Type B pancreatic cell (in vitro differentiated cells): ENCODE results near the gene PIEZO2. TPM values are rescaled to one million over a fixed set of nuclear protein-coding genes. Genes with fewer than 3 reads are reported as not detected.
"Not testable (repeated sequence)": the region's sequence is repeated elsewhere in the genome, so short reads cannot be mapped to it uniquely, and the experiment has no call there.

Source experiments
- DNase-seq: peaks from one replicate; pipeline ENCODE4 v3.0.0; 2021; ENCODE audit warnings: mixed read lengths; ENCODE audit not compliant: unreplicated experiment; ENCODE audit errors: extremely low spot score
- H3K27ac Mint-ChIP-seq: 2 replicates; pipeline ENCODE4 v1.8.0; 2021; ENCODE audit warnings: mild to moderate bottlenecking, mixed read lengths
- H3K27me3 Mint-ChIP-seq: 2 replicates; pipeline ENCODE4 v1.8.0; 2021; ENCODE audit warnings: mixed read lengths
- H3K36me3 Mint-ChIP-seq: 2 replicates; pipeline ENCODE4 v1.8.0; 2021; ENCODE audit warnings: mixed read lengths
- H3K4me1 Mint-ChIP-seq: one replicate; pipeline ENCODE4 v1.8.0; 2021; ENCODE audit warnings: mixed read lengths; ENCODE audit not compliant: unreplicated experiment
- H3K4me3 Mint-ChIP-seq: 2 replicates; pipeline ENCODE4 v1.8.0; 2021; ENCODE audit warnings: mild to moderate bottlenecking, mixed read lengths
- H3K9me3 Mint-ChIP-seq: 2 replicates; pipeline ENCODE4 v1.8.0; 2021; ENCODE audit warnings: mixed read lengths
- CTCF ChIP-seq: fragments of 200-600 bp; sonication (generic); conservative IDR thresholded peaks from 2 replicates; pipeline ENCODE4 v1.5.0; 2021; ENCODE audit warnings: antibody characterized with exemption, mild to moderate bottlenecking
- total RNA-seq: library from RNA; stranded (reverse); gene quantifications from 2 replicates; pipeline ENCODE4 v1.2.1, GENCODE V29; 2021; ENCODE audit warnings: low replicate concordance

PIEZO2 gene
- total RNA-seq, 1 donor from 2014 or later, result 38.8 TPM

- Mint-ChIP-seq H3K4me1 (no peaks in the 10 kb centered on the region), H3K4me3 (no peak overlapping the region), H3K36me3 (peaks cover 27% of the 10 kb centered on the region), H3K9me3 (no peaks in the 10 kb centered on the region), H3K27ac (no peak overlapping the region), H3K27me3 (peaks cover 3% of the 10 kb centered on the region)
- no peak for DNase-seq
- TF ChIP-seq CTCF, result no peak
Measured at GRCh38 chr18:11137400-11137799, 12.0 kb downstream of the PIEZO2 start.

GRCh38 chr18:11136241-11136640 is 13.1 kb downstream of the PIEZO2 start:
- Mint-ChIP-seq H3K36me3 (peaks cover 27% of the 10 kb centered on the region), H3K4me1 (no peaks in the 10 kb centered on the region), H3K9me3 (no peaks in the 10 kb centered on the region), H3K27me3 (peaks cover 3% of the 10 kb centered on the region), H3K4me3 (no peak overlapping the region), H3K27ac (no peak overlapping the region)
- no peak for DNase-seq
- TF ChIP-seq CTCF, result no peak

GRCh38 chr18:11134940-11135339 is 14.4 kb downstream of the PIEZO2 start:
- Mint-ChIP-seq H3K9me3 (no peaks in the 10 kb centered on the region), H3K36me3 (peaks cover 18% of the 10 kb centered on the region), H3K27me3 (no peaks in the 10 kb centered on the region), H3K27ac (no peak overlapping the region), H3K4me3 (no peak overlapping the region), H3K4me1 (no peaks in the 10 kb centered on the region)
- no peak for TF ChIP-seq CTCF
- DNase-seq, result no peak

- DNase-seq, H3K4me3 Mint-ChIP-seq, H3K27ac Mint-ChIP-seq, H3K4me1 Mint-ChIP-seq, H3K9me3 Mint-ChIP-seq, H3K27me3 Mint-ChIP-seq: not testable (repeated sequence)
- H3K36me3 Mint-ChIP-seq, result peaks cover 17% of the 10 kb centered on the region
Measured at GRCh38 chr18:11129059-11129458, 20.3 kb downstream of the PIEZO2 start.

GRCh38 chr18:11125492-11126315 is 23.7 kb downstream of the PIEZO2 start:
- Mint-ChIP-seq H3K4me1 (no peaks in the 10 kb centered on the region), H3K36me3 (peaks cover 11% of the 10 kb centered on the region), H3K9me3 (peaks cover 7% of the 10 kb centered on the region), H3K27ac (no peak overlapping the region), H3K27me3 (no peaks in the 10 kb centered on the region), H3K4me3 (no peak overlapping the region)
- DNase-seq, result no peak
- no peak for TF ChIP-seq CTCF

GRCh38 chr18:11124054-11124453 is 25.3 kb downstream of the PIEZO2 start:
- Mint-ChIP-seq H3K9me3 (peaks cover 6% of the 10 kb centered on the region), H3K4me1 (no peaks in the 10 kb centered on the region), H3K27ac (no peak overlapping the region), H3K4me3 (no peak overlapping the region), H3K36me3 (peaks cover 11% of the 10 kb centered on the region), H3K27me3 (no peaks in the 10 kb centered on the region)
- no peak for TF ChIP-seq CTCF
- DNase-seq, result no peak
